SU-DHL-6 (cell line): ENCODE data around the gene WDR53.

ENCODE experiments used
- H2AFZ ChIP-seq: fragments of 200-600 bp; sonication (generic); 2 replicates; pipeline ENCODE4 v1.6.1; 2014; ENCODE audit warnings: low read depth, mild to moderate bottlenecking, moderate library complexity, mixed read lengths, antibody characterized with exemption, low read length; ENCODE audit not compliant: severe bottlenecking
- H3F3A ChIP-seq: fragments of 200-600 bp; shearing (Covaris generic); 2 replicates; pipeline ENCODE4 v1.6.0; 2016; ENCODE audit warnings: antibody characterized with exemption, mild to moderate bottlenecking; ENCODE audit not compliant: insufficient read depth
- H3K27ac ChIP-seq: fragments of 200-600 bp; sonication (generic); 2 replicates; pipeline ENCODE4 v1.5.1; 2016; ENCODE audit warnings: low read depth, mild to moderate bottlenecking, low read length, moderate library complexity, mixed read lengths
- H3K27me3 ChIP-seq: fragments of 200-600 bp; sonication (generic), shearing (Covaris generic); 2 replicates; pipeline ENCODE4 v1.6.0; 2014; ENCODE audit warnings: mild to moderate bottlenecking, low read length
- H3K36me3 ChIP-seq: fragments of 200-600 bp; sonication (generic); 2 replicates; pipeline ENCODE4 v1.6.1; 2014; ENCODE audit warnings: mild to moderate bottlenecking, low read length, mixed read lengths
- H3K4me2 ChIP-seq: fragments of 300-600, 200-600 bp; shearing (Covaris generic), sonication (generic); 2 replicates; pipeline ENCODE4 v1.6.0; 2014; ENCODE audit warnings: low read length, low read depth, mild to moderate bottlenecking; ENCODE audit not compliant: poor library complexity, severe bottlenecking
- H3K4me3 ChIP-seq: fragments of 200-600 bp; sonication (generic); 2 replicates; pipeline ENCODE4 v1.5.1; 2014; ENCODE audit warnings: antibody characterized with exemption, low read length, mild to moderate bottlenecking, mixed read lengths; ENCODE audit not compliant: insufficient read depth, poor library complexity, severe bottlenecking
- H3K79me2 ChIP-seq: fragments of 200-600 bp; sonication (generic); 2 replicates; pipeline ENCODE4 v1.6.1; 2014; ENCODE audit warnings: mild to moderate bottlenecking, low read length, moderate library complexity; ENCODE audit not compliant: insufficient read depth
- H3K9ac ChIP-seq: fragments of 200-600 bp; sonication (generic); 2 replicates; pipeline ENCODE4 v1.7.0; 2014; ENCODE audit warnings: mild to moderate bottlenecking, low read length
- H3K9me2 ChIP-seq: fragments of 200-600 bp; sonication (generic); replicated peaks from 2 replicates; pipeline ENCODE4 v1.6.1; 2014; ENCODE audit warnings: low read length; ENCODE audit not compliant: insufficient read depth
- H3K9me3 ChIP-seq: fragments of 200-600 bp; sonication (generic); 2 replicates; pipeline ENCODE4 v1.6.1; 2014; ENCODE audit warnings: low read length, mixed read lengths; ENCODE audit not compliant: insufficient read depth
- H4K20me1 ChIP-seq: fragments of 200-600 bp; sonication (generic); 2 replicates; pipeline ENCODE4 v1.6.1; 2014; ENCODE audit warnings: low read depth, mild to moderate bottlenecking, antibody characterized with exemption, low read length, moderate library complexity, mixed read lengths
- EZH2phosphoT487 ChIP-seq: fragments of 200-600 bp; sonication (generic), shearing (Covaris generic); conservative IDR thresholded peaks from 2 replicates; pipeline ENCODE4 v1.6.1; 2018; ENCODE audit warnings: mild to moderate bottlenecking, antibody characterized with exemption, low read length, moderate library complexity, mixed read lengths
- TF ChIP-seq, protein P1 (sequence below): fragments of 200-600 bp; sonication (generic); IDR thresholded peaks from one replicate; pipeline ENCODE4 v1.5.1; 2017; ENCODE audit warnings: antibody characterized with exemption, mild to moderate bottlenecking, low read length, moderate library complexity; ENCODE audit not compliant: insufficient read depth, poor library complexity, severe bottlenecking

The WDR53 gene

DNA sequence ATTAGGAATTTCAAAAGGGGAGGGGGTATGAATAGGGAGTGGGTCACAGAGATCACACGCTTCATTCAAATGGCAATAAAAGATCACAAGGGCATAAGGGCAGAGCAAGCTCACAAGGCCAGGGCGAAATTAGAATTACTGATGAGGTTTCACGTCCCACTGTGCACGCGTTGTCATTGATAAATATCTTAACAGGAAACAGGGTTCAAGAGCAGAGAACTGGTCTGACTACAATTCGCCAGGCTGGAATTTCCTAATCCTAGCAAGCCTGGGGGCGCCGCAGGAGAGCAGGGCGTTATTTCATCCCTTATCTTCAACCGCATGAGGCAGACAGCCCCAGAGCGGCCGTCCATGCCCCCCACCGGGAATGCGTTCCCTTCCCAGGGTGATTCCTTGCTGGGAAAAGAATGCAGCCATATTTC lies 35.1 kb downstream of the WDR53 start:
- Histone ChIP-seq H3K79me2 (no peaks in the 10 kb centered on the region), H3K27me3 (no peaks in the 10 kb centered on the region), H3K9me3 (no peaks in the 10 kb centered on the region), H3K9me2 (no peaks in the 10 kb centered on the region), H3K36me3 (no peaks in the 10 kb centered on the region), H3K9ac (no peak overlapping the region), H2AFZ (no peak overlapping the region), H3K4me3 (no peak overlapping the region), H3K4me2 (no peak overlapping the region), H4K20me1 (no peaks in the 10 kb centered on the region), H3K27ac (no peak overlapping the region), H3F3A (no peaks in the 10 kb centered on the region)
- no peak for TF ChIP-seq EZH2phosphoT487
- TF ChIP-seq, protein P1, sequence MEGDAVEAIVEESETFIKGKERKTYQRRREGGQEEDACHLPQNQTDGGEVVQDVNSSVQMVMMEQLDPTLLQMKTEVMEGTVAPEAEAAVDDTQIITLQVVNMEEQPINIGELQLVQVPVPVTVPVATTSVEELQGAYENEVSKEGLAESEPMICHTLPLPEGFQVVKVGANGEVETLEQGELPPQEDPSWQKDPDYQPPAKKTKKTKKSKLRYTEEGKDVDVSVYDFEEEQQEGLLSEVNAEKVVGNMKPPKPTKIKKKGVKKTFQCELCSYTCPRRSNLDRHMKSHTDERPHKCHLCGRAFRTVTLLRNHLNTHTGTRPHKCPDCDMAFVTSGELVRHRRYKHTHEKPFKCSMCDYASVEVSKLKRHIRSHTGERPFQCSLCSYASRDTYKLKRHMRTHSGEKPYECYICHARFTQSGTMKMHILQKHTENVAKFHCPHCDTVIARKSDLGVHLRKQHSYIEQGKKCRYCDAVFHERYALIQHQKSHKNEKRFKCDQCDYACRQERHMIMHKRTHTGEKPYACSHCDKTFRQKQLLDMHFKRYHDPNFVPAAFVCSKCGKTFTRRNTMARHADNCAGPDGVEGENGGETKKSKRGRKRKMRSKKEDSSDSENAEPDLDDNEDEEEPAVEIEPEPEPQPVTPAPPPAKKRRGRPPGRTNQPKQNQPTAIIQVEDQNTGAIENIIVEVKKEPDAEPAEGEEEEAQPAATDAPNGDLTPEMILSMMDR = no peak

DNA sequence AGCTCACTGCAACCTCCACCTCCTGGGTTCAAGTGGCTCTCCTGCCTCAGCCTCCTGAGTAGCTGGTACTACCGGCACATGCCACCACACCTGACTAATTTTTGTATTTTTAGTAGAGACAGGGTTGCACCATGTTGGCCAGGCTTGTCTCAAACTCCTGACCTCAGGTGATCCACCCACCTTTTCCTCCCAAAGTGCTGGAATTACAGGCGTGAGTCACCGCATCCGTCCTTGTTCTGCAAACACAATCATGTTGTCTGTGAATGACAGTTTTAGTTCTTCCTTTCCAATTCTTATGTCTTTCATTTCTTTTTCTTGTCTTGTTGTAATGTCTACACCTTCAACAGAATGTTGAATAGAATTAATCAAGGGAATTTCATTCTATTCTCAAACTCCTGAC lies 36.9 kb downstream of the WDR53 start:
- Histone ChIP-seq H3K9me2 (no peaks in the 10 kb centered on the region), H2AFZ (no peak overlapping the region), H3K27ac (no peak overlapping the region), H3K79me2 (no peaks in the 10 kb centered on the region), H3K27me3 (no peaks in the 10 kb centered on the region), H3K9me3 (no peaks in the 10 kb centered on the region), H3K4me3 (no peak overlapping the region), H3F3A (no peaks in the 10 kb centered on the region; the same call in 1 of the 2 replicates), H3K36me3 (no peaks in the 10 kb centered on the region), H3K9ac (no peak overlapping the region), H4K20me1 (no peaks in the 10 kb centered on the region), H3K4me2 (no peak overlapping the region)
- no peak for TF ChIP-seq EZH2phosphoT487
- TF ChIP-seq, protein P1 = no peak

DNA sequence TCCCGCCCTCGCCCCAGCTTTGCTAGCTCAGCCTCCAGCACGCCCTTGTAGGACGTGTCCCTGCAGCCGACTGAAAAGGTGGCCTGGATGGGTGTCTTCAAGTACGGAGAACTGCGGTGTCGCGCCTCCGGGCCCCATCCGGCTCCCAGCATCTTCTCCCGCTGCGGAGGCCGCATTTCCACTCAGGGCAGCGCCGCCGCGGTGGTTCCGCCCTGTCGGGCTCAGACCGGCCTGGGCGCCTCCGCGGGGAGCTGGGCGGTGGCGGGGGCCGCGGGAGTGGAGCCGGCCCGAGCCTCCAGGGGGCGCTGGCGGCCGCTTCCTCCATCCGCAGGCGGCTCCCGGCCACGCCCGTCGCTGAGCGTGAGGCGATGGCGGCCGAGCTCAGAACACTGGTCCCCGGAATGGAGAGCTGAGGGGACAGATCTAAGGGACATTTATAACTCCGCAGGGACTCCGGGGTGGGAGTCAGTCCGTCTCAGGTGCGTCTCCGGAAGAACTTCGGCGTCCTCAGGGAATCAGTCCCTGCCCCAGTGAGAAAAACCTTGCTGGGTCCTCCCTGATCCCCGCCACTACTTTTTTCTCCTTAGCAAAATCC lies 39.6 kb downstream of the WDR53 start:
- Histone ChIP-seq H3K9ac (peak overlapping the region; percentile 64), H2AFZ (peak overlapping the region; percentile 100), H3K27me3 (no peaks in the 10 kb centered on the region), H3K4me2 (peak overlapping the region; percentile 93), H3K36me3 (no peaks in the 10 kb centered on the region), H3K79me2 (no peaks in the 10 kb centered on the region), H3F3A (no peaks in the 10 kb centered on the region; the same call in 1 of the 2 replicates), H3K9me2 (no peaks in the 10 kb centered on the region), H4K20me1 (no peaks in the 10 kb centered on the region), H3K4me3 (peak overlapping the region; percentile 62), H3K9me3 (no peaks in the 10 kb centered on the region), H3K27ac (no peak overlapping the region)
- TF ChIP-seq, protein P1 = peak; percentile 73
- TF ChIP-seq EZH2phosphoT487 = no peak
